GM06990 (cell line): ENCODE results near the gene TP53BP1.

Source experiments
- DNase-seq: peaks from one replicate; pipeline ENCODE4 v3.0.0-alpha.2; 2011; ENCODE audit not compliant: insufficient read length; ENCODE audit errors: extremely low read depth
- H3K27me3 ChIP-seq: replicated peaks from 2 replicates; pipeline ENCODE4 v1.6.0; 2011; ENCODE audit warnings: low read length; ENCODE audit not compliant: control insufficient read depth, insufficient read depth
- H3K36me3 ChIP-seq: 2 replicates; pipeline ENCODE4 v1.5.1; 2011; ENCODE audit warnings: low read length; ENCODE audit not compliant: control insufficient read depth, insufficient read depth
- H3K4me3 ChIP-seq: replicated peaks from 2 replicates; pipeline ENCODE4 v1.5.1; 2011; ENCODE audit warnings: low read depth, mild to moderate bottlenecking, control low read depth, low read length
- CTCF ChIP-seq: IDR thresholded peaks from 2 replicates; pipeline ENCODE4 v1.5.1; 2011; ENCODE audit warnings: low read length, control low read depth, mild to moderate bottlenecking, inconsistent platforms; ENCODE audit not compliant: insufficient read depth, poor library complexity, severe bottlenecking

Gene TP53BP1

GRCh38 chr15:43511012-43511885 lies 18.3 kb upstream of the TP53BP1 start:
- no peaks in the 10 kb centered on the region for H3K36me3 ChIP-seq
- DNase-seq = no peak
- no peaks in the 10 kb centered on the region; the same call in 1 of the 2 replicates for H3K27me3 ChIP-seq
- H3K4me3 ChIP-seq = peak overlapping the region; percentile 68
- TF ChIP-seq CTCF = peak; percentile 23

- no peak for TF ChIP-seq CTCF
- peak; percentile 99 for DNase-seq
- no peaks in the 10 kb centered on the region for H3K27me3 ChIP-seq
- no peaks in the 10 kb centered on the region for H3K36me3 ChIP-seq
- peak overlapping the region; percentile 68 for H3K4me3 ChIP-seq
Observed at GRCh38 chr15:43510200-43511011, 17.4 kb upstream of the TP53BP1 start.

GRCh38 chr15:43509660-43510199 lies 16.8 kb upstream of the TP53BP1 start:
- no peak for TF ChIP-seq CTCF
- Histone ChIP-seq H3K27me3 (no peaks in the 10 kb centered on the region), H3K36me3 (no peaks in the 10 kb centered on the region), H3K4me3 (peak overlapping the region; percentile 68)
- no peak for DNase-seq

- no peak for DNase-seq
- Histone ChIP-seq H3K36me3 (no peaks in the 10 kb centered on the region), H3K4me3 (no peak overlapping the region), H3K27me3 (no peaks in the 10 kb centered on the region)
- no peak for TF ChIP-seq CTCF
Observed at GRCh38 chr15:43508991-43509659, 16.2 kb upstream of the TP53BP1 start.

- no peaks in the 10 kb centered on the region for H3K36me3 ChIP-seq
- H3K27me3 ChIP-seq = no peaks in the 10 kb centered on the region
- no peak for TF ChIP-seq CTCF
- H3K4me3 ChIP-seq = no peak overlapping the region
- no peak for DNase-seq
Observed at GRCh38 chr15:43508421-43508820, 15.5 kb upstream of the TP53BP1 start.
